Measurements from ENCODE around the gene FBXW10. TPM values are rescaled to one million over a fixed set of nuclear protein-coding genes. Genes with fewer than 3 reads are reported as not detected.
"Not testable (repeated sequence)": the region's sequence is repeated elsewhere in the genome, so short reads cannot be mapped to it uniquely, and the experiment has no call there.

Gene FBXW10
- total RNA-seq, 1 experiment from 2014 or later = not detected

DNA sequence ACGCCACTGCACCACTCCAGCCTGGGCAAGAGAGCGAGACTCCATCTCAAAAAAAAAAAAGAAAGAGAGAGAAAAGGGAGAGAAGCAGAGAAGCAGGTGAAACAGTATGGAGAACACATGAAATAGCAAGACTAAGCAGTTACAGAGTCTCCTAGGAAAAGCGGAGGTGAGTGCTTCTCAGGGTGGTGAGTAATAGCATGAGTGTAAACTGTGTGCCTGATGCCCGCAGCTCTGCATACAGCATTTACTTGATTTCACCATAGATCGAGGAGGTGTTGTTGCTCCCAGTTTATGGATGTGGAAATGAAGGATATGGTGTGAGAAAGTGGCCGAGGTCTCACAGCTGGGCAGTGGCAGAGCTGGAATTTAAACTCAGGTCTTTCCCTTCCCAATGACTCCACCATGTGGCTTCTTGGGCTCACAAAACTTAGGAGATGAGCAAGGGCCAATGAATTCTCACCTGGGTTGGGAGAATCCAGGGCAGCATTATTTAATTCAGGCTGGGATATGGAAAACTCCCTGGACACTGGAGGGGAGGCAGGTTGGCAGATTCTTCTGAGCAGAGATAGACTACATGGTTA, 10.1 kb downstream of the FBXW10 start:
- H3K23me2 ChIP-seq (ENCODE audit: insufficient read length, low read depth, low read length, poor library complexity, severe bottlenecking); H3K27me3 Mint-ChIP-seq (ENCODE audit: low read depth); H3K4ac ChIP-seq (ENCODE audit: low read depth, low read length); H3K9me3 ChIP-seq (ENCODE audit: control insufficient read depth, low read depth, low read length); H2AK5ac ChIP-seq (ENCODE audit: insufficient read length, low read length); H2BK15ac ChIP-seq (ENCODE audit: low read depth, low read length); H2AFZ ChIP-seq (ENCODE audit: low read length); H2BK5ac ChIP-seq (ENCODE audit: insufficient read length, low read length); H3K23ac ChIP-seq (ENCODE audit: insufficient read length, low read depth, low read length); H3K27ac Mint-ChIP-seq; H3K27ac ChIP-seq (ENCODE audit: insufficient read length, low read depth, low read length); H2BK20ac ChIP-seq (ENCODE audit: low read depth, low read length, poor library complexity, severe bottlenecking); H4K8ac ChIP-seq (replicated peaks; ENCODE audit: insufficient read length, low read depth, low read length); H3K4me1 Mint-ChIP-seq; H3K79me1 ChIP-seq (ENCODE audit: insufficient read depth, low read depth, low read length, poor library complexity, severe bottlenecking); H3K4me2 ChIP-seq (ENCODE audit: insufficient read depth, insufficient read length, low read length); H3K27me3 ChIP-seq (ENCODE audit: insufficient read depth, low read length); H3K4me3 Mint-ChIP-seq; H3K18ac ChIP-seq (ENCODE audit: insufficient read length, low read depth, low read length); H3K14ac ChIP-seq (ENCODE audit: insufficient read depth, low read length); H3K79me2 ChIP-seq (ENCODE audit: insufficient read depth, low read length); H3K9me3 Mint-ChIP-seq; DNase-seq; H4K5ac ChIP-seq (ENCODE audit: insufficient read length, low read depth, low read length); H4K20me1 ChIP-seq (ENCODE audit: control insufficient read depth, insufficient read depth, insufficient read length); H3K56ac ChIP-seq (ENCODE audit: insufficient read length, low read depth, low read length); H3K36me3 Mint-ChIP-seq (ENCODE audit: insufficient read depth in 1 of 3, low read depth in 3 of 3); H2BK12ac ChIP-seq (ENCODE audit: insufficient read length, low read depth, low read length); H3K9ac ChIP-seq (ENCODE audit: extremely low read depth, insufficient read length, low read length); H2BK120ac ChIP-seq (ENCODE audit: low read depth, low read length, poor library complexity, severe bottlenecking); H4K91ac ChIP-seq (ENCODE audit: insufficient read length, low read depth, low read length); H3T11ph ChIP-seq (ENCODE audit: low read length); H3K4me1 ChIP-seq (ENCODE audit: insufficient read depth, low read length): not testable (repeated sequence)
- no CpG with 5 or more reads among the region's 6 CpGs for WGBS (ENCODE audit: extremely low coverage, insufficient read length, low lambda C conversion rate)

DNA sequence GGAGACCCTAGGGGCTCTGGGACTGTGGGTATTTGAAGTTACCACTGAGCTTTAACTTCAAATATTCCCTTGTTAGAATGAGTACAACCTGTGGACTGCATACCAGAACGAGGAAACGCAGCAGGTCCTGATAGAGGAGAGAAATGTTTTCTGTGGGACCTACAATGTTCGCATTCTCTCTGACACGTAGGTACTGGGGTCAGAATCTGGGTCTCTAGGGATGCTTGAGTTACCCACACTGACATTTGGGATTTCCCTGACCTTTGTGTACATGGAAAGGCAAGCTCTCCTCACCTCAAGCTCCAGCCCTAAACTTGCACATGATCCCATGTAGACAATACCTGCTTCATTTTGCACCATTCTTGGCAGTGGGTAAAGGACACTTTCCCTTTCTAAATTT, 12.1 kb downstream of the FBXW10 start:
- not testable (repeated sequence) for H3K9me3 Mint-ChIP-seq; DNase-seq; H3K27ac ChIP-seq (ENCODE audit: insufficient read length, low read depth, low read length); H3T11ph ChIP-seq (ENCODE audit: low read length); H4K5ac ChIP-seq (ENCODE audit: insufficient read length, low read depth, low read length); H3K36me3 Mint-ChIP-seq (ENCODE audit: insufficient read depth in 1 of 3, low read depth in 3 of 3); H3K27me3 ChIP-seq (ENCODE audit: insufficient read depth, low read length); H4K8ac ChIP-seq (replicated peaks; ENCODE audit: insufficient read length, low read depth, low read length); H3K4me2 ChIP-seq (ENCODE audit: insufficient read depth, insufficient read length, low read length); H3K79me1 ChIP-seq (ENCODE audit: insufficient read depth, low read depth, low read length, poor library complexity, severe bottlenecking); H2AK5ac ChIP-seq (ENCODE audit: insufficient read length, low read length); H2BK20ac ChIP-seq (ENCODE audit: low read depth, low read length, poor library complexity, severe bottlenecking); H3K4me1 ChIP-seq (ENCODE audit: insufficient read depth, low read length); H3K9ac ChIP-seq (ENCODE audit: extremely low read depth, insufficient read length, low read length); H2BK15ac ChIP-seq (ENCODE audit: low read depth, low read length); H4K20me1 ChIP-seq (ENCODE audit: control insufficient read depth, insufficient read depth, insufficient read length); H2BK5ac ChIP-seq (ENCODE audit: insufficient read length, low read length); H3K4ac ChIP-seq (ENCODE audit: low read depth, low read length); H4K91ac ChIP-seq (ENCODE audit: insufficient read length, low read depth, low read length); H3K23me2 ChIP-seq (ENCODE audit: insufficient read length, low read depth, low read length, poor library complexity, severe bottlenecking); H3K27ac Mint-ChIP-seq; H3K4me3 Mint-ChIP-seq; H2AFZ ChIP-seq (ENCODE audit: low read length); H2BK120ac ChIP-seq (ENCODE audit: low read depth, low read length, poor library complexity, severe bottlenecking); H3K56ac ChIP-seq (ENCODE audit: insufficient read length, low read depth, low read length); H3K4me1 Mint-ChIP-seq; H3K9me3 ChIP-seq (ENCODE audit: control insufficient read depth, low read depth, low read length); H3K27me3 Mint-ChIP-seq (ENCODE audit: low read depth); H3K18ac ChIP-seq (ENCODE audit: insufficient read length, low read depth, low read length); H2BK12ac ChIP-seq (ENCODE audit: insufficient read length, low read depth, low read length); H3K79me2 ChIP-seq (ENCODE audit: insufficient read depth, low read length); H3K14ac ChIP-seq (ENCODE audit: insufficient read depth, low read length); H3K23ac ChIP-seq (ENCODE audit: insufficient read length, low read depth, low read length)
- WGBS (ENCODE audit: extremely low coverage, insufficient read length, low lambda C conversion rate) = no CpG with 5 or more reads among the region's 4 CpGs
